Fibroblast of lung (primary cell): ENCODE results near the gene SULT6B1.

Source experiments
- EZH2 ChIP-seq: IDR thresholded peaks from 2 replicates; pipeline ENCODE4 v1.5.1; 2012; ENCODE audit warnings: low read length, control low read depth, mild to moderate bottlenecking; ENCODE audit errors: missing control alignments
- TF ChIP-seq, protein P1 (sequence below), 2 donors: IDR thresholded peaks in 1 of 2; conservative IDR thresholded peaks in 1 of 2; 1 replicate in 1 of 2; 2 replicates in 1 of 2; pipeline ENCODE4 v1.5.1; 2011 to 2012; ENCODE audit warnings: low read length in 2 of 2, control low read depth in 1 of 2, inconsistent platforms in 1 of 2, low read depth in 1 of 2, mild to moderate bottlenecking in 1 of 2

DNA sequence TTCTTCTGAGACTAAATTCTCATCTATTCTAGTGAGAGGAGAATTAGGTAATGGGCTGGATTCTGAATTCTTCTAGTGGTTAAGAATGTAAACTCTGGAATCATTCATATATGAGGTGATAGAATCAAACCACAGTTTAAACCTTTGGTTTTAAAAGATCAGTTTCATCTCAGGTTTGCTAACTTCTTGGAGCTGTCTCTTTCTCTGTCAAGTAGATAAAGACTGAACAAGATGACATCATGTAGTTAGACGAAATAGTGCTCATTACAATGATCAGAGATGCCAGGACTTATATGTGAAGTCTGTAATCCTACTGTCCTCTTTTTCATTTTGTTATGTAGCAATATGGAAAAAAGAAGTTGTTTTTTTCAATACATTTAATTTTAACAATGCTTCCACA, 12.7 kb upstream of the SULT6B1 start:
- TF ChIP-seq, protein P1, sequence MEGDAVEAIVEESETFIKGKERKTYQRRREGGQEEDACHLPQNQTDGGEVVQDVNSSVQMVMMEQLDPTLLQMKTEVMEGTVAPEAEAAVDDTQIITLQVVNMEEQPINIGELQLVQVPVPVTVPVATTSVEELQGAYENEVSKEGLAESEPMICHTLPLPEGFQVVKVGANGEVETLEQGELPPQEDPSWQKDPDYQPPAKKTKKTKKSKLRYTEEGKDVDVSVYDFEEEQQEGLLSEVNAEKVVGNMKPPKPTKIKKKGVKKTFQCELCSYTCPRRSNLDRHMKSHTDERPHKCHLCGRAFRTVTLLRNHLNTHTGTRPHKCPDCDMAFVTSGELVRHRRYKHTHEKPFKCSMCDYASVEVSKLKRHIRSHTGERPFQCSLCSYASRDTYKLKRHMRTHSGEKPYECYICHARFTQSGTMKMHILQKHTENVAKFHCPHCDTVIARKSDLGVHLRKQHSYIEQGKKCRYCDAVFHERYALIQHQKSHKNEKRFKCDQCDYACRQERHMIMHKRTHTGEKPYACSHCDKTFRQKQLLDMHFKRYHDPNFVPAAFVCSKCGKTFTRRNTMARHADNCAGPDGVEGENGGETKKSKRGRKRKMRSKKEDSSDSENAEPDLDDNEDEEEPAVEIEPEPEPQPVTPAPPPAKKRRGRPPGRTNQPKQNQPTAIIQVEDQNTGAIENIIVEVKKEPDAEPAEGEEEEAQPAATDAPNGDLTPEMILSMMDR (conservative IDR thresholded peaks at IDR 0.05 in 1 of 2, IDR thresholded peaks at IDR 0.05 in 1 of 2; ENCODE audit: low read depth in 1 of 2, low read length in 2 of 2) = no peak
- TF ChIP-seq EZH2 = no peak
